Effector memory CD8-positive, alpha-beta T cell (primary cell): Measurements from ENCODE around the gene GRK4.
A peak's percentile ranks its signal among the peaks of the same experiment; 100 is the strongest.

Experiments
- ATAC-seq: fragments of 150-1000 bp; cut with Tn5 transposase; replicated peaks from 2 replicates; pipeline ENCODE4 v1.10.0; 2021; ENCODE audit warnings: mild to moderate bottlenecking, moderate library complexity
- DNase-seq, 3 experiments: peaks; one replicate each; pipeline ENCODE4 v3.0.0; 2021
- H3K27ac Mint-ChIP-seq, 2 donors: one replicate each; pipeline ENCODE4 v1.8.0; 2022; ENCODE audit warnings: mild to moderate bottlenecking in 2 of 2, mixed read lengths in 2 of 2, moderate library complexity in 2 of 2
- H3K27me3 Mint-ChIP-seq, 2 donors: one replicate each; pipeline ENCODE4 v1.8.0; 2022; ENCODE audit warnings: mixed read lengths in 2 of 2
- H3K36me3 Mint-ChIP-seq: one replicate; pipeline ENCODE4 v1.8.0; 2022; ENCODE audit warnings: mild to moderate bottlenecking, moderate library complexity, mixed read lengths; ENCODE audit not compliant: insufficient read depth
- H3K4me1 Mint-ChIP-seq, 2 donors: one replicate each; pipeline ENCODE4 v1.8.0; 2022; ENCODE audit warnings: low read depth in 2 of 2, mixed read lengths in 2 of 2
- H3K4me3 Mint-ChIP-seq, 2 donors: one replicate each; pipeline ENCODE4 v1.8.0; 2022; ENCODE audit warnings: mild to moderate bottlenecking in 2 of 2, mixed read lengths in 2 of 2, moderate library complexity in 2 of 2
- H3K9me3 Mint-ChIP-seq, 2 donors: one replicate each; pipeline ENCODE4 v1.8.0; 2022; ENCODE audit warnings: mixed read lengths in 2 of 2

GRK4 gene

GRCh38 chr4:3079694-3080123 lies 116.3 kb downstream of the GRK4 start:
- H3K27ac Mint-ChIP-seq, result peak overlapping the region in 1 of 2 donors; percentile 9
- no peak for DNase-seq

GRCh38 chr4:3082925-3083515 lies 119.6 kb downstream of the GRK4 start:
- H3K4me3 Mint-ChIP-seq, result no peak overlapping the region
- no peak for ATAC-seq
- H3K36me3 Mint-ChIP-seq, result peaks cover 19% of the 10 kb centered on the region
- H3K9me3 Mint-ChIP-seq, result no peaks in the 10 kb centered on the region
- H3K27ac Mint-ChIP-seq, result no peak overlapping the region
- no peaks in the 10 kb centered on the region for H3K27me3 Mint-ChIP-seq
- DNase-seq, result no peak
- H3K4me1 Mint-ChIP-seq, result peaks cover 25 to 26% of the 10 kb centered on the region in 2 donors

More at GRCh38 chr4:3079694-3080123, 116.3 kb downstream of the GRK4 start:
- Mint-ChIP-seq H3K36me3 (peaks cover 12% of the 10 kb centered on the region), H3K4me1 (peaks cover 25 to 32% of the 10 kb centered on the region in 2 donors), H3K4me3 (no peak overlapping the region), H3K27me3 (no peaks in the 10 kb centered on the region), H3K9me3 (no peaks in the 10 kb centered on the region)
- no peak for ATAC-seq

DNA sequence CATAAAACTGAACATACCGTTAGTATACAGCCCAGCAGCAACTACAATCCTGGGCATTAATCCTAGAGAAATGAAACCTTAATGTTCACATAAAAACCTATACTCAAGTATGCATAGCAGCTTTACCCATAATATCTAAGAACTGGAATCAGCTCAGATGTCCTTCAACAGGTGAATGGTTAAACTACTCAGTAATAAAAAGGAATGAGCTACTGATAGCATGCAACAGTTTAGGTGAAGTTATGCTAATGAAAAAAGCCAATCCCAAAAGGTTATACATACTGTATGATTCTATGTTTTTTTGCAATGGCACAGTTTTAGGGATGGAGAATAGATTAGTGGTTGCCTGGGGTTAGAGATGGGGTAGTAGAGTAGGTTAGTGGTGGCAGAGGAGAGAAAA lies 120.4 kb downstream of the GRK4 start:
- ATAC-seq (no peak), DNase-seq (no peak)
- peaks cover 26% of the 10 kb centered on the region for H3K36me3 Mint-ChIP-seq
- no peak overlapping the region for H3K4me3 Mint-ChIP-seq
- H3K4me1 Mint-ChIP-seq, result peaks cover 26 to 28% of the 10 kb centered on the region in 2 donors
- H3K27ac Mint-ChIP-seq, result no peak overlapping the region
- H3K9me3 Mint-ChIP-seq, result no peaks in the 10 kb centered on the region
- no peaks in the 10 kb centered on the region for H3K27me3 Mint-ChIP-seq

DNA sequence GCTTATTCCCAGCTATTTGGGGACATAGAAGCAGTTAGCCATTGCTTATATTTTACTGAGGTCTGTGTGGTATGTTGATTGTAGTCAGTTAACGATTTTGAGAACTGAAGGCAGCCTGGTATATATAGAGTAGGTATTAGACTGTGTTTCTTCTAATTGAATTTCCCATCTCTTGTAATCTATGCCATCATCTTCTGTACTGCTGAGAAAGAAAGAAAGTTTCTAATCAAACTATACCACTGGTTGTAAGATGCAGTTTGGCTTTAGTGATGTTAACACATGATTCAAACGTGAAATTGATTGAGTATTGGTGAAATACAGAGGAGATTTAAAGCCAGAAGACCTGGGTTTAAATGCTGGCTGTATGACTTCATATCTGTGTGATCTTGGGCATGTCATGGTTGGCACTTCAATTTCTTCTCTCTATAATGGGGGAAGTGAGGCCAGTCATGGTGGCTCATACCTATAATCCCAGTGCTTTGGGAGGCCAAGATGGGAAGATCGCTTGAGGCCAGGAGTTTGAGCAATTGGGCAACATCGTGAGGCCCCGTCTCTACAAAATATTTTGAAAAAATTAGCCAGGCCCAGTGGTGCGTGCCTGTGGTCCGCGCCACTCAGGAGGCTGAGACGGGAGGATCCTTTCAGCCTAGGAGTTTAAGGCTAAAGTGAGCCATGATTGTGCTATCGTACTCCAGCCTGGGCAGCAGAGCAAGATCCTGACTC lies 122.7 kb downstream of the GRK4 start:
- Mint-ChIP-seq H3K4me3 (no peak overlapping the region), H3K9me3 (no peaks in the 10 kb centered on the region), H3K27me3 (no peaks in the 10 kb centered on the region), H3K4me1 (peaks cover 18 to 26% of the 10 kb centered on the region in 2 donors), H3K27ac (peak overlapping the region in 1 of 2 donors; percentile 60), H3K36me3 (peaks cover 30% of the 10 kb centered on the region)
- DNase-seq, result no peak
- no peak for ATAC-seq

DNA sequence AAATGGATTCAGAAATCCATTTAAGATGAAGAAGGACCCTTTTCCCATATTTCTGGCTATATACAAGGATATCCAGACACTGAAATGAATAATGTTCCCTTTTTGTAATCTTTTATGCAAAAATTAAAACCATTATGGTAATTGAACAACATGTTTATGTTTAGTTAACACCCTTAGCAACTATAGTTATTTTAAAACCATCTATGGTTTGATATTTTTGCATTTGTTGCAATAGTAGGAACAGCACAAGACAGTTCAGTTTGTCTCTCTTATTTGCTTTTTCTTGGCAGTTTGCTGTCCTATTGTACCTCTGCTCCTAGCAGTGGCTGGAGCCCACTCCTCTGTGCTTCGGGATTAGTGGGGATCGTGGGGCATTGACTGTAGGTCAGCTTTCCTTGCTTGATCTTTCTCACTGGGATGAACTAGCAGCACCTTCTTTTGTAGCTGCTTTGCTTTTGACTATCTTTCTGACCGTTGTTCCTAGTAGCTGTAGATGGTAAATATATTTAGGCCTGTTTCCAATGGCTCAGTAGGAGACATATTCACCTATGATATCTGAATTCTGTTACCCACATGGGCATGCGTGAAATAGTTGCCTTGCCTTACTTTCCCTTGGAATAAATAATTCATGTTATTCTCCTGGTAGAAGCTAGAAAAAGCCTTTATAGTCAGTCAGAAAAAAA lies 123.9 kb downstream of the GRK4 start:
- no peaks in the 10 kb centered on the region for H3K27me3 Mint-ChIP-seq

More for the DNA sequence above, 123.9 kb downstream of the GRK4 start:
- DNase-seq (no peak), ATAC-seq (no peak)
- peaks cover 30% of the 10 kb centered on the region for H3K36me3 Mint-ChIP-seq
- no peak overlapping the region for H3K4me3 Mint-ChIP-seq
- H3K27ac Mint-ChIP-seq, result no peak overlapping the region
- H3K4me1 Mint-ChIP-seq, result peaks cover 18 to 26% of the 10 kb centered on the region in 2 donors
- H3K9me3 Mint-ChIP-seq, result no peaks in the 10 kb centered on the region
